SU-DHL-6 (cell line): Measurements from ENCODE around the gene AFF3.

Experiments
- H2AFZ ChIP-seq: fragments of 200-600 bp; sonication (generic); 2 replicates; pipeline ENCODE4 v1.6.1; 2014; ENCODE audit warnings: low read depth, mild to moderate bottlenecking, moderate library complexity, mixed read lengths, antibody characterized with exemption, low read length; ENCODE audit not compliant: severe bottlenecking
- H3F3A ChIP-seq: fragments of 200-600 bp; shearing (Covaris generic); 2 replicates; pipeline ENCODE4 v1.6.0; 2016; ENCODE audit warnings: antibody characterized with exemption, mild to moderate bottlenecking; ENCODE audit not compliant: insufficient read depth
- H3K27ac ChIP-seq: fragments of 200-600 bp; sonication (generic); 2 replicates; pipeline ENCODE4 v1.5.1; 2016; ENCODE audit warnings: low read depth, mild to moderate bottlenecking, low read length, moderate library complexity, mixed read lengths
- H3K27me3 ChIP-seq: fragments of 200-600 bp; sonication (generic), shearing (Covaris generic); 2 replicates; pipeline ENCODE4 v1.6.0; 2014; ENCODE audit warnings: mild to moderate bottlenecking, low read length
- H3K36me3 ChIP-seq: fragments of 200-600 bp; sonication (generic); 2 replicates; pipeline ENCODE4 v1.6.1; 2014; ENCODE audit warnings: mild to moderate bottlenecking, low read length, mixed read lengths
- H3K4me2 ChIP-seq: fragments of 300-600, 200-600 bp; shearing (Covaris generic), sonication (generic); 2 replicates; pipeline ENCODE4 v1.6.0; 2014; ENCODE audit warnings: low read length, low read depth, mild to moderate bottlenecking; ENCODE audit not compliant: poor library complexity, severe bottlenecking
- H3K4me3 ChIP-seq: fragments of 200-600 bp; sonication (generic); 2 replicates; pipeline ENCODE4 v1.5.1; 2014; ENCODE audit warnings: antibody characterized with exemption, low read length, mild to moderate bottlenecking, mixed read lengths; ENCODE audit not compliant: insufficient read depth, poor library complexity, severe bottlenecking
- H3K79me2 ChIP-seq: fragments of 200-600 bp; sonication (generic); 2 replicates; pipeline ENCODE4 v1.6.1; 2014; ENCODE audit warnings: mild to moderate bottlenecking, low read length, moderate library complexity; ENCODE audit not compliant: insufficient read depth
- H3K9ac ChIP-seq: fragments of 200-600 bp; sonication (generic); 2 replicates; pipeline ENCODE4 v1.7.0; 2014; ENCODE audit warnings: mild to moderate bottlenecking, low read length
- H3K9me2 ChIP-seq: fragments of 200-600 bp; sonication (generic); replicated peaks from 2 replicates; pipeline ENCODE4 v1.6.1; 2014; ENCODE audit warnings: low read length; ENCODE audit not compliant: insufficient read depth
- H3K9me3 ChIP-seq: fragments of 200-600 bp; sonication (generic); 2 replicates; pipeline ENCODE4 v1.6.1; 2014; ENCODE audit warnings: low read length, mixed read lengths; ENCODE audit not compliant: insufficient read depth
- H4K20me1 ChIP-seq: fragments of 200-600 bp; sonication (generic); 2 replicates; pipeline ENCODE4 v1.6.1; 2014; ENCODE audit warnings: low read depth, mild to moderate bottlenecking, antibody characterized with exemption, low read length, moderate library complexity, mixed read lengths
- CTCF ChIP-seq: fragments of 200-600 bp; sonication (generic); IDR thresholded peaks from one replicate; pipeline ENCODE4 v1.5.1; 2017; ENCODE audit warnings: antibody characterized with exemption, mild to moderate bottlenecking, low read length, moderate library complexity; ENCODE audit not compliant: insufficient read depth, poor library complexity, severe bottlenecking
- EZH2phosphoT487 ChIP-seq: fragments of 200-600 bp; sonication (generic), shearing (Covaris generic); conservative IDR thresholded peaks from 2 replicates; pipeline ENCODE4 v1.6.1; 2018; ENCODE audit warnings: mild to moderate bottlenecking, antibody characterized with exemption, low read length, moderate library complexity, mixed read lengths

The AFF3 gene

DNA sequence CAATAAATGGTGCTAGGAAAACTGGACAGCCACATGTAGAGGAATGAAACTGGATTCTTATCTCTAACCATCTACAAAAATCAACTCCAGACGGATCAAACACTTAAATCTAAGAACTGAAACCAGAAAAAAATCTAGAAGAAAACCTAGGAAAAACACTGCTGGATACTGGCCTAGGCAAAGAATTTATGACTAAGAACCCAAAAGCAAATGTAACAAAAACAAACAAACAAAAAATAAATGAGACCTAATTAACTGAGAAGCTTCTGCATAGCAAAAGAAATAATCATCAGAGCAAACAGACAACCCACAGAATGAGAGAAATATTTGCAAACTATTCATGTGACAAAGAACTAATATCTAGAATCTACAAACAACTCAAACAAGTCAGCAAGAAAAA, 338.5 kb downstream of the AFF3 start:
- Histone ChIP-seq H3K4me2 (no peak overlapping the region), H3K27me3 (no peaks in the 10 kb centered on the region), H2AFZ (no peak overlapping the region), H3K79me2 (no peaks in the 10 kb centered on the region), H3F3A (no peaks in the 10 kb centered on the region), H3K9ac (no peak overlapping the region), H3K36me3 (peaks cover 7% of the 10 kb centered on the region; the same call in 1 of the 2 replicates), H3K9me2 (no peaks in the 10 kb centered on the region), H3K27ac (no peak overlapping the region; the same call in 1 of the 2 replicates), H3K4me3 (no peak overlapping the region), H3K9me3 (no peaks in the 10 kb centered on the region), H4K20me1 (no peaks in the 10 kb centered on the region)
- TF ChIP-seq EZH2phosphoT487 = no peak
- TF ChIP-seq CTCF = no peak

DNA sequence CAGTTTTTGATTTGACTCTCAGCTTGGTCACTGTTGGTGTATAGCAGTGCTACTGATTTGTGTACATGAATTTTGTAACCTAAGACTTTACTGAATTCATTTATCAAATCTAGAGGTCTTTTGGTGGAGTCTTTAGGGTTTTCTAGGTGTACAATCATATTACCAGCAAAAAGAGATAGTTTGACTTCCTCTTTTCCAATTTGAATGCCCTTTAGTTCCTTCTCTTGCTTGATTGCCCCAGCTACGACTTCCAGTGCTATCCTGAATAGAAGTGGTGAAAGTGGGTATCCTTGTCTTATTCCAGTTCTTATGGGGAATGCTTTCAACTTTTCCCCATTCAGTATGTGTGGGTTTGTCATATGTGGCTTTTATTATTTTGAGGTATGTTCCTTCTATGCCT, 339.7 kb downstream of the AFF3 start:
- Histone ChIP-seq H3K27ac (no peak overlapping the region), H3K79me2 (no peaks in the 10 kb centered on the region), H3K27me3 (no peaks in the 10 kb centered on the region), H3K4me3 (no peak overlapping the region), H3K4me2 (no peak overlapping the region), H3K9ac (no peak overlapping the region), H4K20me1 (no peaks in the 10 kb centered on the region), H3K36me3 (peaks cover 7% of the 10 kb centered on the region), H3F3A (no peaks in the 10 kb centered on the region), H3K9me3 (no peaks in the 10 kb centered on the region), H2AFZ (no peak overlapping the region), H3K9me2 (no peaks in the 10 kb centered on the region)
- TF ChIP-seq EZH2phosphoT487 = no peak
- no peak for TF ChIP-seq CTCF

DNA sequence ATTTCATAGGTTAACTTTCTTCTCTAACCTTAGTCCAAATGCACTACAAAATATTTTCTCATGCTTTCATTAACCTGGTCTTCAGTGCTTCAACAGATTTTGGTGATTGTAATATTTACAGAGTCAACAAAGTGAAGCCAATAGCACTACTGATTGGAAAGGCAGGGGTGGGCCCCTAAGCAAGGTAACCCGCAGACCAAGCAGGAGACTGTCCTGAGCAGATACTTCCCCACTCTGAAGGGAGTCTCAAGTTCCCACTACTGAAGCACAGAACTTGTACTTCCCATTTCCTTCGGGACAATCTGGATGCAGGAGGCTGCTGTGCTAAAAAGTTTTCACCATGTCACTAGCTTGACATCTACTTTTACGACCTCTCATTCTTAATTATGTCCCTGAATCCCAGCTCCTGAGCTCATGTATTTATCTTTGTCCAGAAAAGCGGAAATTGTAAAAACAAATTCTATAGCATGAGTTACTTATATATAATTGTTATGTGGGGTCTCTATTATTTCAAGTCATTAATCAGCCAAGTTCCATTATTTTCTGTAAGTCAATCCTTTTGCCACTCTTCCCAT, 341.0 kb downstream of the AFF3 start:
- TF ChIP-seq CTCF (no peak), EZH2phosphoT487 (no peak)
- H3K27ac ChIP-seq = no peak overlapping the region
- no peak overlapping the region for H2AFZ ChIP-seq
- no peaks in the 10 kb centered on the region for H3F3A ChIP-seq
- no peaks in the 10 kb centered on the region for H3K9me2 ChIP-seq
- peaks cover 7% of the 10 kb centered on the region for H3K36me3 ChIP-seq
- peaks cover 12% of the 10 kb centered on the region for H3K9me3 ChIP-seq
- H4K20me1 ChIP-seq = no peaks in the 10 kb centered on the region
- no peaks in the 10 kb centered on the region for H3K79me2 ChIP-seq
- no peak overlapping the region for H3K4me2 ChIP-seq
- no peaks in the 10 kb centered on the region for H3K27me3 ChIP-seq
- no peak overlapping the region for H3K9ac ChIP-seq
- no peak overlapping the region for H3K4me3 ChIP-seq
